GM18519 (cell line): ENCODE measurements around the gene TRAP1.
"Not testable (repeated sequence)": the region's sequence is repeated elsewhere in the genome, so short reads cannot be mapped to it uniquely, and the experiment has no call there.

Source experiments
- ATAC-seq: cut with Tn5 transposase; IDR thresholded peaks from one replicate; pipeline ENCODE4 v1.9.1; 2021; ENCODE audit warnings: mild to moderate bottlenecking, moderate library complexity; ENCODE audit not compliant: unreplicated experiment, low FRiP score

Gene TRAP1

DNA sequence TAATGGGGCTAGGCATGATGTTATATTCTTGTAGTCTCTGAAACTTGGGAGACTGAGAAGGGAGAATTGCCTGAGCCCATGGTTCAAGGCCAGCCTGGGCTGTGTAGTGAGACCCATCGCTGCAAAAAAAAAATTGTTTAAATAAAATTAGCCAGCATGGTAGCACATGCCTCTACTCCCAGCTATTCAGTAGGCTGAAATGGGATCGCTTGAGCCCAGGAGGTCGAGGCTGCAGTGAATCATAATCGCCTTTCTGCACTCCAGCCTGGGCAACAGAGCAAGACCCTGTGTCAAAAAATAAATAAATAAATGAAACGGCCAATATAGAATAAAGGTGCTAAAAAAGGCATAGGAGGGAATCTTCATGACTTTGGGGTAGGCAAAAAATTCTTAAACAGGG lies 92.0 kb downstream of the TRAP1 start:
- ATAC-seq = no peak

DNA sequence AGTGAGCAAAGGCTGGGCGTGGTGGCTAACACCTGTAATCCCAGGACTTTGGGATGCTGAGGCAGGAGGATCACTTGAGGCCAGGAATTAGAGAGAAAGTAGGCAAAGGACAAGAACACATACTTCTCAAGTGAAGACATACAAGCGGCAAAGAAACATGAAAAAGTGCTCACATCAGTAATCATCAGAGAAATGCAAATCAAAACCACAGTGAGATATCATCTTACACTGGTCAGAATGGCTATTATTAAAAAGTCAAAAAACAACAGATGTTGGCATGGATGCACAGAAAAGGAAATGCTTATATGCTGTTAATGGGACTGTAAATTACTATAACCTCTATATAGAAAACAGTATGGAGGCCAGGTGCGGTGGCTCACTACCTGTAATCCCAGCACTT lies 93.7 kb downstream of the TRAP1 start:
- ATAC-seq = no peak

DNA sequence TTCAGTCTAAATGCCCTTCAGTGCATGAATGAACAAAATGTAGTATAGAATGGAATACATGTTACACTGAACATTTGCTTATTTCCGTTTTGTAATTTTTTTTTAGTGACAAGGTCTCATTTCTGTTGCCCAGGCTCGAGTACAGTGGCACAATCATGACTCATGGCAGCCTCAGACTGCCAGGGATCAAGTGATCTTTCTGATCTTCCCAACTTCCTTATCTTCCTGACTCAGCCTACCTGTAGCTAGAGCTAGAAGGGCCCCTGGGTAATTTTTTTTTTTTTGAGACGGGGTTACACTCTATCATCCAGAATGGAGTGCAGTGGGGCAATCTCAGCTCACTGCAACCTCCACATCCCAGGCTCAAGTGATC lies 98.6 kb downstream of the TRAP1 start:
- no peak for ATAC-seq

DNA sequence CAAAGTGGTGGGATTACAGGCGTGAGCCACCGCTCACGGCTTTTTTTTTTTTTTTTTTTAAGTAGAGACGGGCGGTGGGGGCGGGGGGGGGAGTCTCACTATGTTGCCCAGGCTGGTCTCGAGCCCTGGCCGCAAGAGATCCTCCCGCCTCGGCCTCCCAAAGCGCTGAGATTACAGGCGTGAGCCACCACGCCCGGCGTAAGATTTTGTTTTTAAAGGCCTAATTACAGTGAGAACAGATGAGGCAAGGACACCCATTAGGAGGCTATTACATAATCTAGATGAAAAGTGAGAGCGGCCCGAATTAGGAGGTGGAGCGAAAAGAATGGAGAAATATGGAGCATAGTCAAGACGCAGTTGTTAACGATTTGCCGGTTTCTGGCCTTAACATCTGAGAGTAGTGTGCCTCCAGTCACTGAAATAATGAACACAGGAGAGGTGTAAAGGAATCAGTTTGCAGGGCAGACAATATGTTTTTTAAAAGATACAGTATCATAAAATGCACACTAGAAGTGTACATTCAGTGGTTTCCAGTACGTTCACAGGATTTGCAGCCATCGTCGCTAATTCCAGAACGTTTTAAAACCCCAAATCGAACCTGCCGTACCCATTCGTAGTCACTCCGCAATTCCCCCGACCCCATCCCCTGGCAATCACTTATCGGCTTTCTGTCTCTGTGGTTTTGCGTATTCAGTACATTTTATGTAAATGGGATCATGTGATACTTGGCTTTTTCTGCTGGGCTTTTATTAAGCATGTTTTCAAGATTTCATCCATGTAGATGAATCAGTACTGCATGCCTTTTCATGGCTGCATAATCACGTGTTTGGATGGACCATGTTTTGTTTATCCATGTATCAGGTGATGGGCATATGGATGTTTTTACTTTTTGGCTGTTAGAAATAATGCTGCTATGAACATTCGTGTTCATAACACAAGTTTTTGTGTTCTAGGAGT lies 104.5 kb downstream of the TRAP1 start:
- no peak for ATAC-seq

DNA sequence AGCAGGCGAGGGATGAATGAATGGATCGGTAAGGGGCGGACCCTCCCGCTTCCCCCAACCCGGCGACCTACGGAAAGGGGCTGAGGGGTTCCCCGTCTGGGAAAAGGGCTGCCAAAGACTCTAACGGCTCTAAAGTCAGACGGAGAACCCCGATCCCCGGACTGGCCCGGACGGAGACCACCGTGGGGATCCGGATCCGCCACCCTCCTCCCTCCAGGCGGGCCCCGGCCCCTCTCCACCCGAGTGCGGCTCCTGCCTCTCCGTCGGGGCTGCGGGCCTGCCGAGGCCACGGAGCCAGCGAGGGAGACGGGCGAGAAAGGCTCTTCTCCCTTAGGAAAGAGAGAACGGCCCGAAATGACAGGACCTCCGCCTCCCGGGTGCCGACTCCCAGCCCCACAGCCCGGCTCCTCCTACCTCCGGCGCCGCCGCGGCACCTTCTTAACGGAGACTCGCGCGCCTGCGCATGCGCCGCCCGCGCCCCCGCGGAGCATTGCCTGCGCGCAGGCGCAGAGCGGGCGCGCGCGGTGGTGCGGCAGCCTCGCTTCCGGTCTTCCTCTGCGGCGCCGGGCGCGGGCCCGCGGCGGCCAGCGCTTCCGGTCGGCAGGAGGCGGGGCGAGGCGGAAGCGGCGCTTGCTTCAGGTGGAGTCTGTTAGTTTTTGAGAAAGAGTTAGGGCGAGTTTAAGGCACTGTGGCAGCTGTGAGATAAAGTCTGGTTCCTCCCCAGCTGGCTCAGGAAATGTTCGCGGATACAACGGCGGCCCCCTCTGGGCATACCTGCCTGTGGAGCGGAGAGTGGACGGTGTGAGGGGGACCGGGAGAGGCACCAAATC lies 106.0 kb downstream of the TRAP1 start, which contains the start of gene SLX4:
Gene SLX4 (minus strand): TSS at position 461 of the 830 bp plus-strand sequence. CDS start 2,642 bp downstream, outside the sequence.
- ATAC-seq = peak; percentile 70

DNA sequence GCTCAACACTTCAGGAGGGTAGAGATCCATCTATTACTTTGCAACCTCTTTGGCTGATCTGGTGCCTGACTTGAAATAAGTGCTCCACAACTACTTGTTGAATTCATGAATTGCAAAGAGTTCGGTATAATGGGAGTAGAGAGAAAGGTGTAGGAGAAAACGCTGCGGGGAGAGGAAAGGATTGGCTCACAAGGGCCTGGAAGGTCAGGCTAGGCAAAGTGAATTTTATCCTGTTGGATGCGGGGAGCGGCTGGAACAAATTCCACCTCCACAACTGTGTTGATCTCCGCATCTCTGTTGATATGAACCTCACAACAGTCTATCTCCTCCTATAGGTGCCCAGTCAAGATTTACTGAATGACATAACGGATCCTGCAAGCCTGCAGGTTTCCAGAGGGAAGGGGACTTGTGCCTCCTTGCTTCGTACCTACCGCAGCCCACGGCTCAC lies 106.6 kb downstream of the TRAP1 start:
- ATAC-seq = no peak

DNA sequence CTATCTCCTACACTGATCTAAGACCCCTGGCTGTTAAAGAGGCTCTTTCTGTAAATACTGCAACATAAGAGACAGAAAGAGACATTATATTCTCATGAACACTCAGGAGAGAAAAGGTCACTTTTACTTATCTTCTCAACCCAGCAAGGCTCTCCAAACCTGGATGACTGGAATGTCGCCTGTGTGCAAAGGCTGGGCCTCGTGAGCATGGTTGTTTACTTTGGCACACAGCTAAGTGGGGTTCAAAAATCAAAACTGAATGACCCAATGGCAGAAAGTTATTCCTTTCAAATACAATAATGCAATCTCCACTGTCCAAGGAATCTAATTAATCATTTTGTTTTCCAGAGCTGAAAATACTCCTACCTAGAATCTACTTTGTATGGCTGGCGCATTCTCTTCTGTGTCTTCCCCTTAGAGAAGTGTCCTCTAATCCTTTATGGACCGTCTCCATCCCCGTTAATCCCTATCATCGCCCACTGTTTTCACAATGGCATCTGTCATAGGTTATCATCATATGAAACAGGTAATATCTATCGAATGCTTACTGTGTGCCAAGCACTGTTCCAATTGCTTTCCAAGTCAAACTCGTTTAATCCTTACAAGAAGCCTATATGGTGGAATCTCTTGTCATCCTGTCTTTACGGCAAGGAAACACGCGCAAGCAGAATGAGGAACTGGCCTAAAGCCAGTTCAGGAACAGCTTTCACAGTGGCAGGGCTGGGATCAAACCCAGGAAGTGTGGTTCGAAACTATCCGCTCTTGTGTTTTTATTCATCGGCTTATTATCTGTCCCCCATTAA lies 107.2 kb downstream of the TRAP1 start:
- no peak for ATAC-seq

DNA sequence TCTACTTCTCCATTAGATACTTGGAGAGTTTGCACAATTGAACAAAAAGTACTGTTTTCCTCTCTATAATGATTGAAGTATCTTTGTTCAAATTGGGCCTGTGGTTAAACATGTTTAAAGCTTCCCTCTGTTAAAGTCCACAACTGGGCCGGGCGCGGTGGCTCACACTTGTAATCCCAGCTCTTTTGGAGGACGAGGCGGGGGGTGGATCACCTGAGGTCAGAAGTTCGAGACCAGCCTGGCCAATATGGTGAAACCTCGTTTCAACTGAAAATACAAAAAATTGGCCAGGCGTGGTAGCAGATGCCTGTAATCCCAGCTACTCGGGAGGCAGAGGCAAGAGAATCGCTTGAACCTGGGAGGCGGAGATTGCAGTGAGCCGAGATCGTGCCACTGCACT lies 108.3 kb downstream of the TRAP1 start:
- not testable (repeated sequence) for ATAC-seq

DNA sequence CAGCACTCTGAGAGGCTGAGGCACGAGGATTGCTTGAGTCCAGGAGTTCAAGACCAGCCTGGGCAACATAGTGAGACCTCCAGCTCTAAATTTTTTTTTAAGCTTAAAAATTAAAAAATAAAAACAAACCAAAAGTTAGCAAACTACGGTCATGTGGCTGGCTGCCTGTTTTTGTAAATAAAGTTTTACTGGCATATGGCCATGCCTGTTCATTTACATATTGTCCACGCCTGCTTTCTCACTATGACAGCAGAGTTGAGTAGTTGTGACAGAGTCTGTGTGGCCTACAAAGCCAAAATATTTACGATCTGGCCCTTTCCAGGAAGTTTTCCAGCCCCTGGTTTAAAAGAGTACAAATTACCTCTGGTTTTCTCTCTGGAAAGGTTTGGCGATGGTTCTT lies 109.3 kb downstream of the TRAP1 start:
- ATAC-seq = no peak
